Colonic mucosa (tissue), 4 donors: ENCODE results near the gene MAGI2. TPM values are rescaled to one million over a fixed set of nuclear protein-coding genes. Genes with fewer than 3 reads are reported as not detected.

Source experiments
- DNase-seq: peaks from one replicate; pipeline ENCODE4 v3.0.0-alpha.2; 2020
- H3K27ac ChIP-seq: fragments of 200-600 bp; one replicate; pipeline ENCODE4 v1.8.0; 2021
- H3K27me3 ChIP-seq: fragments of 200-600 bp; one replicate; pipeline ENCODE4 v1.8.0; 2021
- H3K36me3 ChIP-seq: fragments of 200-600 bp; one replicate; pipeline ENCODE4 v1.8.0; 2021
- H3K4me1 ChIP-seq: fragments of 200-600 bp; one replicate; pipeline ENCODE4 v1.8.0; 2021; ENCODE audit warnings: mild to moderate bottlenecking
- H3K4me3 ChIP-seq: fragments of 200-600 bp; one replicate; pipeline ENCODE4 v1.8.0; 2021
- H3K9ac ChIP-seq, 2 donors: one replicate each; pipeline ENCODE4 v1.7.0; 2013; ENCODE audit warnings: control low read depth in 2 of 2, low read depth in 2 of 2, low read length in 2 of 2
- H3K9me3 ChIP-seq: fragments of 200-600 bp; one replicate; pipeline ENCODE4 v1.8.0; 2021
- CTCF ChIP-seq: fragments of 200-600 bp; IDR thresholded peaks from one replicate; pipeline ENCODE4 v1.8.0; 2022; ENCODE audit warnings: antibody characterized with exemption, mild to moderate bottlenecking
- intact Hi-C: fragments of 100-400 bp; cut with DNase I; formaldehyde crosslinking; loops from one replicate; pipeline ENCODE4 v1.14.1; 2022
- total RNA-seq, 2 donors: library from RNA; stranded (reverse); fragmentation: NEBNext Ultra II Directional in 1 of 2; extraction: Animal tissue kit (Norgen Biotek cat#: 25700) in 1 of 2; gene quantifications; one replicate each; pipeline ENCODE4 v1.2.1, GENCODE V29; 2021
- donor health status: healthy.
- donor health status: DM: no; HTN: no; CAD: no.
- donor health status: DM: no; HTN: no; CAD: no.

Gene MAGI2
- total RNA-seq, 2 donors from 2014 or later: 1.1 to 2.4 TPM

GRCh38 chr7:78417180-78417853, 1036.2 kb downstream of the MAGI2 start:
- Histone ChIP-seq H3K4me1 (no peaks in the 10 kb centered on the region), H3K4me3 (no peak overlapping the region), H3K9me3 (no peaks in the 10 kb centered on the region), H3K9ac (no peak overlapping the region), H3K27me3 (no peaks in the 10 kb centered on the region), H3K27ac (no peak overlapping the region), H3K36me3 (no peaks in the 10 kb centered on the region)
- no peak for TF ChIP-seq CTCF
- DNase-seq: no peak
- intact Hi-C loops: no loop called here

GRCh38 chr7:78413568-78413967, 1039.9 kb downstream of the MAGI2 start:
- no peaks in the 10 kb centered on the region for H3K36me3 ChIP-seq
- H3K27ac ChIP-seq: no peak overlapping the region
- no peaks in the 10 kb centered on the region for H3K27me3 ChIP-seq
- H3K4me1 ChIP-seq: no peaks in the 10 kb centered on the region
- no peak for DNase-seq
- TF ChIP-seq CTCF: no peak
- intact Hi-C loops: no loop called here
- H3K4me3 ChIP-seq: no peak overlapping the region
- H3K9ac ChIP-seq: no peak overlapping the region
- no peaks in the 10 kb centered on the region for H3K9me3 ChIP-seq

- H3K4me3 ChIP-seq: no peak overlapping the region
- intact Hi-C loops: no loop called here
- no peaks in the 10 kb centered on the region for H3K9me3 ChIP-seq
- H3K27ac ChIP-seq: no peak overlapping the region
- H3K9ac ChIP-seq: no peak overlapping the region
- H3K27me3 ChIP-seq: no peaks in the 10 kb centered on the region
- TF ChIP-seq CTCF: no peak
- H3K4me1 ChIP-seq: no peaks in the 10 kb centered on the region
- no peak for DNase-seq
- no peaks in the 10 kb centered on the region for H3K36me3 ChIP-seq
These were observed 1041.1 kb downstream of the MAGI2 start for GRCh38 chr7:78412216-78412858.

- Histone ChIP-seq H3K27ac (no peak overlapping the region), H3K36me3 (no peaks in the 10 kb centered on the region), H3K27me3 (no peaks in the 10 kb centered on the region), H3K9ac (no peak overlapping the region), H3K9me3 (no peaks in the 10 kb centered on the region), H3K4me1 (no peaks in the 10 kb centered on the region), H3K4me3 (no peak overlapping the region)
- intact Hi-C loops: no loop called here
- no peak for DNase-seq
- TF ChIP-seq CTCF: no peak
These were observed 1046.4 kb downstream of the MAGI2 start for GRCh38 chr7:78407031-78407430.

- Histone ChIP-seq H3K9me3 (no peaks in the 10 kb centered on the region), H3K9ac (no peak overlapping the region), H3K27ac (no peak overlapping the region), H3K4me3 (no peak overlapping the region), H3K4me1 (no peaks in the 10 kb centered on the region), H3K27me3 (no peaks in the 10 kb centered on the region), H3K36me3 (no peaks in the 10 kb centered on the region)
- DNase-seq: no peak
- TF ChIP-seq CTCF: no peak
- intact Hi-C loops: no loop called here
These were observed 1046.9 kb downstream of the MAGI2 start for GRCh38 chr7:78406531-78406930.
